Activated T-helper 17 cell treated with anti-CD3 and anti-CD28 coated beads, Interleukin-2, amount 50 U/mL, for 72 hours (primary cell): Measurements from ENCODE around the gene TFDP1. TPM values are rescaled to one million over a fixed set of nuclear protein-coding genes. Genes with fewer than 3 reads are reported as not detected.

Source experiments
- ATAC-seq: fragments of 150-1000 bp; cut with Tn5 transposase; replicated peaks from 2 replicates; pipeline ENCODE4 v1.10.0; 2021; ENCODE audit warnings: mild to moderate bottlenecking, moderate library complexity
- H3K27ac Mint-ChIP-seq: one replicate; pipeline ENCODE4 v1.8.0; 2022; ENCODE audit warnings: mixed read lengths
- H3K27me3 Mint-ChIP-seq: one replicate; pipeline ENCODE4 v1.8.0; 2022; ENCODE audit warnings: mixed read lengths
- H3K36me3 Mint-ChIP-seq: one replicate; pipeline ENCODE4 v1.8.0; 2022; ENCODE audit warnings: low read depth, mild to moderate bottlenecking, mixed read lengths
- H3K4me1 Mint-ChIP-seq: one replicate; pipeline ENCODE4 v1.8.0; 2022; ENCODE audit warnings: mixed read lengths
- H3K4me3 Mint-ChIP-seq: one replicate; pipeline ENCODE4 v1.8.0; 2022; ENCODE audit warnings: mild to moderate bottlenecking, mixed read lengths
- H3K9me3 Mint-ChIP-seq: one replicate; pipeline ENCODE4 v1.8.0; 2022; ENCODE audit warnings: mixed read lengths
- total RNA-seq, 2 donors: library from RNA; stranded (reverse); gene quantifications; one replicate each; pipeline ENCODE4 v1.2.3, GENCODE V29; 2022

The TFDP1 gene
- total RNA-seq, 2 donors from 2014 or later, result 98.1 to 188 TPM

- no peaks in the 10 kb centered on the region for H3K27me3 Mint-ChIP-seq
- no peaks in the 10 kb centered on the region for H3K9me3 Mint-ChIP-seq
- ATAC-seq, result no peak
- no peak overlapping the region for H3K27ac Mint-ChIP-seq
- H3K4me3 Mint-ChIP-seq, result no peak overlapping the region
- H3K4me1 Mint-ChIP-seq, result no peaks in the 10 kb centered on the region
- H3K36me3 Mint-ChIP-seq, result no peaks in the 10 kb centered on the region
Observed at GRCh38 chr13:113576597-113576996, 8.0 kb upstream of the TFDP1 start.

- no peak overlapping the region for H3K4me3 Mint-ChIP-seq
- ATAC-seq, result no peak
- no peaks in the 10 kb centered on the region for H3K27me3 Mint-ChIP-seq
- no peaks in the 10 kb centered on the region for H3K36me3 Mint-ChIP-seq
- H3K27ac Mint-ChIP-seq, result no peak overlapping the region
- no peaks in the 10 kb centered on the region for H3K9me3 Mint-ChIP-seq
- H3K4me1 Mint-ChIP-seq, result no peaks in the 10 kb centered on the region
Observed at GRCh38 chr13:113577881-113578435, 6.6 kb upstream of the TFDP1 start.

GRCh38 chr13:113579686-113580085, 4.9 kb upstream of the TFDP1 start:
- ATAC-seq, result no peak
- H3K4me1 Mint-ChIP-seq, result peaks cover 5% of the 10 kb centered on the region
- H3K9me3 Mint-ChIP-seq, result no peaks in the 10 kb centered on the region
- no peak overlapping the region for H3K27ac Mint-ChIP-seq
- H3K27me3 Mint-ChIP-seq, result no peaks in the 10 kb centered on the region
- no peaks in the 10 kb centered on the region for H3K36me3 Mint-ChIP-seq
- H3K4me3 Mint-ChIP-seq, result no peak overlapping the region

- no peak for ATAC-seq
- no peaks in the 10 kb centered on the region for H3K27me3 Mint-ChIP-seq
- peaks cover 5% of the 10 kb centered on the region for H3K4me1 Mint-ChIP-seq
- no peaks in the 10 kb centered on the region for H3K9me3 Mint-ChIP-seq
- H3K27ac Mint-ChIP-seq, result no peak overlapping the region
- H3K4me3 Mint-ChIP-seq, result no peak overlapping the region
- peaks cover 15% of the 10 kb centered on the region for H3K36me3 Mint-ChIP-seq
Observed at GRCh38 chr13:113581871-113582270, 2.7 kb upstream of the TFDP1 start.

- H3K27me3 Mint-ChIP-seq, result no peaks in the 10 kb centered on the region
- ATAC-seq, result no peak
Observed at GRCh38 chr13:113582841-113583631, 1.5 kb upstream of the TFDP1 start.

GRCh38 chr13:113584870-113585671, 518 bp downstream of the TFDP1 start:
- Mint-ChIP-seq H3K27me3 (no peaks in the 10 kb centered on the region), H3K4me3 (peak overlapping the region; percentile 90), H3K4me1 (peaks cover 15% of the 10 kb centered on the region)

More at GRCh38 chr13:113582841-113583631, 1.5 kb upstream of the TFDP1 start:
- no peaks in the 10 kb centered on the region for H3K9me3 Mint-ChIP-seq
- H3K36me3 Mint-ChIP-seq, result peaks cover 27% of the 10 kb centered on the region
- H3K27ac Mint-ChIP-seq, result no peak overlapping the region
- peak overlapping the region; percentile 45 for H3K4me3 Mint-ChIP-seq
- peaks cover 5% of the 10 kb centered on the region for H3K4me1 Mint-ChIP-seq

GRCh38 chr13:113585896-113586295, 1.3 kb downstream of the TFDP1 start:
- no peak for ATAC-seq
- Mint-ChIP-seq H3K4me3 (peak overlapping the region; percentile 90), H3K36me3 (peaks cover 52% of the 10 kb centered on the region), H3K4me1 (peaks cover 15% of the 10 kb centered on the region), H3K27ac (peak overlapping the region; percentile 90), H3K27me3 (no peaks in the 10 kb centered on the region), H3K9me3 (no peaks in the 10 kb centered on the region)

More at GRCh38 chr13:113584870-113585671, 518 bp downstream of the TFDP1 start:
- peaks cover 45% of the 10 kb centered on the region for H3K36me3 Mint-ChIP-seq
- H3K9me3 Mint-ChIP-seq, result no peaks in the 10 kb centered on the region
- peak; percentile 31 for ATAC-seq
- peak overlapping the region; percentile 90 for H3K27ac Mint-ChIP-seq

- Mint-ChIP-seq H3K27ac (no peak overlapping the region), H3K36me3 (peaks cover 60% of the 10 kb centered on the region), H3K4me3 (peak overlapping the region; percentile 90), H3K4me1 (peaks cover 20% of the 10 kb centered on the region), H3K9me3 (no peaks in the 10 kb centered on the region), H3K27me3 (no peaks in the 10 kb centered on the region)
- ATAC-seq, result no peak
Observed at GRCh38 chr13:113586661-113587479, 2.3 kb downstream of the TFDP1 start.

GRCh38 chr13:113588394-113589111, 4.0 kb downstream of the TFDP1 start:
- peaks cover 63% of the 10 kb centered on the region for H3K36me3 Mint-ChIP-seq

GRCh38 chr13:113589251-113589960, 4.9 kb downstream of the TFDP1 start:
- Mint-ChIP-seq H3K4me1 (peaks cover 15% of the 10 kb centered on the region), H3K27me3 (no peaks in the 10 kb centered on the region), H3K36me3 (peaks cover 63% of the 10 kb centered on the region), H3K9me3 (no peaks in the 10 kb centered on the region), H3K4me3 (no peak overlapping the region), H3K27ac (peak overlapping the region; percentile 13)
- ATAC-seq, result no peak

More at GRCh38 chr13:113588394-113589111, 4.0 kb downstream of the TFDP1 start:
- peaks cover 20% of the 10 kb centered on the region for H3K4me1 Mint-ChIP-seq
- no peaks in the 10 kb centered on the region for H3K9me3 Mint-ChIP-seq
- ATAC-seq, result no peak
- H3K27me3 Mint-ChIP-seq, result no peaks in the 10 kb centered on the region
- H3K27ac Mint-ChIP-seq, result peak overlapping the region; percentile 13
- no peak overlapping the region for H3K4me3 Mint-ChIP-seq

GRCh38 chr13:113589961-113590339, 5.4 kb downstream of the TFDP1 start:
- Mint-ChIP-seq H3K9me3 (no peaks in the 10 kb centered on the region), H3K4me1 (peaks cover 19% of the 10 kb centered on the region), H3K27ac (no peak overlapping the region), H3K4me3 (no peak overlapping the region), H3K36me3 (peaks cover 66% of the 10 kb centered on the region), H3K27me3 (no peaks in the 10 kb centered on the region)
- no peak for ATAC-seq

GRCh38 chr13:113591750-113592149, 7.2 kb downstream of the TFDP1 start:
- no peak overlapping the region for H3K4me3 Mint-ChIP-seq
- H3K27me3 Mint-ChIP-seq, result no peaks in the 10 kb centered on the region
- H3K4me1 Mint-ChIP-seq, result peaks cover 21% of the 10 kb centered on the region
- no peak overlapping the region for H3K27ac Mint-ChIP-seq
- peaks cover 70% of the 10 kb centered on the region for H3K36me3 Mint-ChIP-seq
- ATAC-seq, result no peak
- no peaks in the 10 kb centered on the region for H3K9me3 Mint-ChIP-seq

GRCh38 chr13:113592571-113592970, 8.0 kb downstream of the TFDP1 start:
- no peak overlapping the region for H3K4me3 Mint-ChIP-seq
- H3K4me1 Mint-ChIP-seq, result peaks cover 21% of the 10 kb centered on the region
- no peak overlapping the region for H3K27ac Mint-ChIP-seq
- H3K9me3 Mint-ChIP-seq, result no peaks in the 10 kb centered on the region
- H3K36me3 Mint-ChIP-seq, result peaks cover 70% of the 10 kb centered on the region
- no peak for ATAC-seq
- H3K27me3 Mint-ChIP-seq, result no peaks in the 10 kb centered on the region
